Stimulated activated CD4-positive, alpha-beta T cell treated with anti-CD3 and anti-CD28 coated beads, Interleukin-4, amount 100 ng/mL, for 24 hours (primary cell): ENCODE measurements around the gene CHMP2A.
"Not testable (repeated sequence)": the region's sequence is repeated elsewhere in the genome, so short reads cannot be mapped to it uniquely, and the experiment has no call there.

Experiments
- DNase-seq: peaks from one replicate; pipeline ENCODE4 v3.0.0-alpha.2; 2020

Gene CHMP2A

GRCh38 chr19:58555369-58555885 is 522 bp upstream of the CHMP2A start:
- DNase-seq: no peak

- DNase-seq: no peak
Measured at GRCh38 chr19:58553799-58554493, 959 bp downstream of the CHMP2A start.

- no peak for DNase-seq
Measured at GRCh38 chr19:58552655-58553054, 2.2 kb downstream of the CHMP2A start.

GRCh38 chr19:58551577-58552471 is 3.1 kb downstream of the CHMP2A start:
- DNase-seq: no peak

- no peak for DNase-seq
Measured at GRCh38 chr19:58551123-58551497, 3.8 kb downstream of the CHMP2A start.

- DNase-seq: no peak
Measured at GRCh38 chr19:58550362-58551122, 4.4 kb downstream of the CHMP2A start.

GRCh38 chr19:58549664-58550361 is 5.1 kb downstream of the CHMP2A start:
- no peak for DNase-seq

GRCh38 chr19:58548859-58549663 is 5.8 kb downstream of the CHMP2A start:
- no peak for DNase-seq

GRCh38 chr19:58547323-58548312 is 7.3 kb downstream of the CHMP2A start:
- DNase-seq: no peak

GRCh38 chr19:58546019-58546530 is 8.8 kb downstream of the CHMP2A start:
- DNase-seq: no peak

- DNase-seq: no peak
Measured at GRCh38 chr19:58545286-58546018, 9.5 kb downstream of the CHMP2A start.

- DNase-seq: peak; percentile 71
Measured at GRCh38 chr19:58544591-58545285, 10.2 kb downstream of the CHMP2A start.

- peak; percentile 100 for DNase-seq
Measured at GRCh38 chr19:58543826-58544590, 10.9 kb downstream of the CHMP2A start, which contains the start of gene TRIM28. Gene TRIM28 (plus strand): TSS chr19:58544064. CDS start chr19:58544758, 694 bp downstream.

- not testable (repeated sequence) for DNase-seq
Measured at GRCh38 chr19:58542641-58543372, 12.1 kb downstream of the CHMP2A start.

- not testable (repeated sequence) for DNase-seq
Measured at GRCh38 chr19:58539169-58539559, 15.7 kb downstream of the CHMP2A start.

- peak; percentile 44 for DNase-seq
Measured at GRCh38 chr19:58538257-58539168, 16.4 kb downstream of the CHMP2A start.
